ENCODE measurements around the gene PRTFDC1.
A peak's percentile ranks its signal among the peaks of the same experiment; 100 is the strongest.

The PRTFDC1 gene

GRCh38 chr10:24906372-24906771 is 46.0 kb downstream of the PRTFDC1 start:
- TF ChIP-seq CTCF (IDR thresholded peaks at IDR 0.05; ENCODE audit: low read depth, low read length, missing control alignments), result no peak
- no peak for DNase-seq (ENCODE audit: low read depth)
- no peak overlapping the region for H3K4me3 ChIP-seq (ENCODE audit: low read depth, low read length)

- no peak for DNase-seq (ENCODE audit: low read depth)
- H3K4me3 ChIP-seq (ENCODE audit: low read depth, low read length), result no peak overlapping the region
- TF ChIP-seq CTCF (IDR thresholded peaks at IDR 0.05; ENCODE audit: low read depth, low read length, missing control alignments), result no peak
These were observed 47.6 kb downstream of the PRTFDC1 start for GRCh38 chr10:24904824-24905223.

GRCh38 chr10:24902400-24902728 is 50.0 kb downstream of the PRTFDC1 start:
- TF ChIP-seq CTCF (IDR thresholded peaks at IDR 0.05; ENCODE audit: low read depth, low read length, missing control alignments), result no peak
- DNase-seq (ENCODE audit: low read depth), result no peak
- H3K4me3 ChIP-seq (ENCODE audit: low read depth, low read length), result no peak overlapping the region

GRCh38 chr10:24901686-24902399 is 50.6 kb downstream of the PRTFDC1 start:
- H3K4me3 ChIP-seq (ENCODE audit: low read depth, low read length), result no peak overlapping the region
- DNase-seq (ENCODE audit: low read depth), result no peak
- TF ChIP-seq CTCF (IDR thresholded peaks at IDR 0.05; ENCODE audit: low read depth, low read length, missing control alignments), result no peak

GRCh38 chr10:24900888-24901685 is 51.3 kb downstream of the PRTFDC1 start:
- DNase-seq (ENCODE audit: low read depth), result peak; percentile 71
- H3K4me3 ChIP-seq (ENCODE audit: low read depth, low read length), result no peak overlapping the region
- no peak for TF ChIP-seq CTCF (IDR thresholded peaks at IDR 0.05; ENCODE audit: low read depth, low read length, missing control alignments)

- no peak for TF ChIP-seq CTCF (IDR thresholded peaks at IDR 0.05; ENCODE audit: low read depth, low read length, missing control alignments)
- no peak for DNase-seq (ENCODE audit: low read depth)
These were observed 52.8 kb downstream of the PRTFDC1 start for GRCh38 chr10:24899571-24899970.

More at GRCh38 chr10:24899571-24899970, 52.8 kb downstream of the PRTFDC1 start:
- no peak overlapping the region for H3K4me3 ChIP-seq (ENCODE audit: low read depth, low read length)

Data from GM12864 (cell line).